Fibroblast of villous mesenchyme (primary cell): ENCODE data around the gene HES5. TPM values are rescaled to one million over a fixed set of nuclear protein-coding genes. Genes with fewer than 3 reads are reported as not detected.

ENCODE experiments used
- DNase-seq: peaks from one replicate; pipeline ENCODE4 v3.0.0-alpha.2; 2010; ENCODE audit warnings: low read depth
- H3K4me3 ChIP-seq: 2 replicates; pipeline ENCODE4 v1.5.1; 2011; ENCODE audit warnings: low read depth, mild to moderate bottlenecking, low read length
- CTCF ChIP-seq: IDR thresholded peaks from 2 replicates; pipeline ENCODE4 v1.5.1; 2012; ENCODE audit warnings: low read depth, mild to moderate bottlenecking, low read length; ENCODE audit not compliant: insufficient read depth
- total RNA-seq: library from RNA; depleted of rRNA; stranded (reverse); fragments of >200 nt; gene quantifications from 2 replicates; pipeline ENCODE4 v1.2.3, GENCODE V29; 2012

The HES5 gene
- total RNA-seq, 1 donor: under 0.01 TPM

- no peak overlapping the region for H3K4me3 ChIP-seq
- no peak for TF ChIP-seq CTCF
- no peak for DNase-seq
These were observed 27.9 kb downstream of the HES5 start for GRCh38 chr1:2502210-2502609.

GRCh38 chr1:2501820-2502119 lies 28.3 kb downstream of the HES5 start:
- no peak for DNase-seq
- H3K4me3 ChIP-seq: no peak overlapping the region
- TF ChIP-seq CTCF: no peak

- TF ChIP-seq CTCF: no peak
- no peak for DNase-seq
- H3K4me3 ChIP-seq: no peak overlapping the region
These were observed 28.8 kb downstream of the HES5 start for GRCh38 chr1:2501041-2501819.

- H3K4me3 ChIP-seq: no peak overlapping the region
- no peak for TF ChIP-seq CTCF
- no peak for DNase-seq
These were observed 30.0 kb downstream of the HES5 start for GRCh38 chr1:2499986-2500596.

- no peak for DNase-seq
- TF ChIP-seq CTCF: no peak
- no peak overlapping the region for H3K4me3 ChIP-seq
These were observed 30.8 kb downstream of the HES5 start for GRCh38 chr1:2499260-2499659.

- H3K4me3 ChIP-seq: no peak overlapping the region
- DNase-seq: no peak
- no peak for TF ChIP-seq CTCF
These were observed 31.4 kb downstream of the HES5 start for GRCh38 chr1:2498648-2499047.
